HepG2 (cell line): ENCODE data around the gene FAM3C. TPM values are rescaled to one million over a fixed set of nuclear protein-coding genes. Genes with fewer than 3 reads are reported as not detected.

Experiments
- ATAC-seq: fragments of 200-7000 bp; cut with Tn5 transposase; 3 replicates; pipeline ENCODE4 v1.9.1; 2020; ENCODE audit warnings: mild to moderate bottlenecking, moderate library complexity
- BruUV-seq: library from RNA; stranded (reverse); fragments of 400-500 nt; replicated peaks from 2 replicates; lab custom pipeline; 2021; lab: Mats Ljungman, UMichigan
- CTCF ChIA-PET: fragments of 300-600 bp; formaldehyde crosslinking; extraction: SDS; loops from one replicate; lab custom pipeline; 2021; ENCODE audit warnings: low total read pairs, inconsistent platforms, low intra/inter-chr PET ratio; lab: Yijun Ruan, JAX
- POLR2A ChIA-PET: fragments of 350-600 bp; sonication (Branson Sonifier 250); formaldehyde crosslinking; loops from one replicate; lab custom pipeline; 2020; ENCODE audit warnings: antibody characterized with exemption, inconsistent platforms; lab: Yijun Ruan, JAX
- DNase-seq: peaks from one replicate; pipeline ENCODE4 v3.0.0-alpha.2; 2015; ENCODE audit warnings: low spot score
- FAIRE-seq: peaks from 3 replicates; lab custom pipeline; 2011; peaks lifted over from hg19 to GRCh38; lab: Jason Lieb, UNC
- H2AFZ ChIP-seq: one replicate; pipeline ENCODE4 v1.6.1; 2011; ENCODE audit warnings: low read length, inconsistent platforms
- H3K27ac ChIP-seq: fragments of 300-600 bp; 3 replicates; pipeline ENCODE4 v1.8.0; 2011; ENCODE audit warnings: mixed run types, mild to moderate bottlenecking, mixed read lengths, low read length, inconsistent platforms; ENCODE audit not compliant: insufficient read depth; ENCODE audit errors: extremely low read length
- H3K27me3 ChIP-seq, 2 experiments: fragments of 200-600 bp in 1 of 2; 2 replicates in 1 of 2; 3 replicates in 1 of 2; pipeline versions ENCODE4 v1.6.0 to v1.8.0; 2011; ENCODE audit warnings: low read length in 2 of 2, mild to moderate bottlenecking in 2 of 2, moderate library complexity in 2 of 2, inconsistent platforms in 1 of 2; ENCODE audit not compliant: insufficient read depth in 2 of 2, control insufficient read depth in 1 of 2
- H3K36me3 ChIP-seq, 2 experiments: fragments of 200-600 bp in 1 of 2; replicated peaks in 1 of 2; 2 replicates in 1 of 2; 3 replicates in 1 of 2; pipeline versions ENCODE4 v1.5.1 to v1.8.0; 2011; ENCODE audit warnings: low read length in 2 of 2, inconsistent platforms in 1 of 2; ENCODE audit not compliant: insufficient read depth in 2 of 2, control insufficient read depth in 1 of 2
- H3K4me1 ChIP-seq: 2 replicates; pipeline ENCODE4 v1.5.1; 2012; ENCODE audit warnings: low read length, inconsistent platforms; ENCODE audit not compliant: insufficient read depth
- H3K4me2 ChIP-seq: 2 replicates; pipeline ENCODE4 v1.6.0; 2011; ENCODE audit warnings: low read depth, low read length, inconsistent platforms
- H3K4me3 ChIP-seq, 3 experiments: fragments of 200-600 bp in 1 of 3; sonication (generic), shearing (Covaris generic) in 1 of 3; replicated peaks in 1 of 3; 2 replicates each; pipeline ENCODE4 v1.5.1; 2011 to 2016; ENCODE audit warnings: low read length in 3 of 3, inconsistent platforms in 2 of 3, low read depth in 2 of 3, mild to moderate bottlenecking in 2 of 3, control low read depth in 1 of 3, mixed read lengths in 1 of 3; ENCODE audit not compliant: insufficient read depth in 1 of 3
- H3K79me2 ChIP-seq: one replicate; pipeline ENCODE4 v1.6.1; 2011; ENCODE audit warnings: low read length, inconsistent platforms; ENCODE audit not compliant: insufficient read depth
- H3K9ac ChIP-seq: 2 replicates; pipeline ENCODE4 v1.6.0; 2011; ENCODE audit warnings: mild to moderate bottlenecking, low read depth, low read length, inconsistent platforms; ENCODE audit not compliant: insufficient read depth
- H3K9me3 ChIP-seq: 2 replicates; pipeline ENCODE4 v1.5.1; 2012; ENCODE audit warnings: mild to moderate bottlenecking, low read length
- H4K20me1 ChIP-seq: 2 replicates; pipeline ENCODE4 v1.6.0; 2011; ENCODE audit warnings: inconsistent platforms, mild to moderate bottlenecking, low read length, moderate library complexity; ENCODE audit not compliant: insufficient read depth
- ADNP ChIP-seq: sonication (generic); formaldehyde crosslinking; IDR thresholded peaks from 2 replicates; pipeline ENCODE4 v1.4.0; 2020; ENCODE audit warnings: missing genetic modification reagents
- FOXA1 ChIP-seq, 2 experiments: fragments of 450-650 bp in 1 of 2; sonication (generic) in 1 of 2; formaldehyde crosslinking in 1 of 2; IDR thresholded peaks; 2 replicates each; pipeline versions ENCODE4 v1.4.0 to v1.6.1; 2016 to 2020; ENCODE audit warnings: missing genetic modification reagents in 1 of 2
- GZF1 ChIP-seq: sonication (generic); formaldehyde crosslinking; IDR thresholded peaks from 2 replicates; pipeline ENCODE4 v1.5.1; 2020; ENCODE audit warnings: mild to moderate bottlenecking, missing genetic modification reagents
- HMGXB3 ChIP-seq: sonication (generic); formaldehyde crosslinking; IDR thresholded peaks from 2 replicates; pipeline ENCODE4 v1.4.0; 2020; ENCODE audit warnings: missing genetic modification reagents, borderline replicate concordance
- JUNB ChIP-seq: sonication (generic); formaldehyde crosslinking; IDR thresholded peaks from 2 replicates; pipeline ENCODE4 v1.8.0; 2022; ENCODE audit warnings: missing genetic modification reagents, mild to moderate bottlenecking, borderline replicate concordance
- NFE2 ChIP-seq: sonication (generic); formaldehyde crosslinking; IDR thresholded peaks from 2 replicates; pipeline ENCODE4 v1.4.0; 2020; ENCODE audit warnings: missing genetic modification reagents
- POGZ ChIP-seq: sonication (generic); formaldehyde crosslinking; IDR thresholded peaks from 2 replicates; pipeline ENCODE4 v1.4.0; 2020; ENCODE audit warnings: mild to moderate bottlenecking, missing genetic modification reagents
- SPEN ChIP-seq: sonication (generic); formaldehyde crosslinking; IDR thresholded peaks from 2 replicates; pipeline ENCODE4 v1.5.1; 2020; ENCODE audit warnings: low read depth, mild to moderate bottlenecking, missing genetic modification reagents
- SRSF4 ChIP-seq: fragments of 200-400 bp; formaldehyde crosslinking; IDR thresholded peaks from one replicate; pipeline ENCODE4 v1.6.1; 2018; ENCODE audit warnings: mild to moderate bottlenecking, low read depth, low read length, moderate library complexity; ENCODE audit not compliant: poor library complexity, severe bottlenecking
- TCF12 ChIP-seq, 2 experiments: fragments of 450-650 bp in 1 of 2; sonication (generic) in 1 of 2; formaldehyde crosslinking in 1 of 2; IDR thresholded peaks; 2 replicates each; pipeline versions ENCODE4 v1.6.1 to v1.8.0; 2017 to 2022; ENCODE audit warnings: antibody characterized with exemption in 1 of 2, mild to moderate bottlenecking in 1 of 2, missing genetic modification reagents in 1 of 2, moderate library complexity in 1 of 2
- TOPORS ChIP-seq: sonication (generic); formaldehyde crosslinking; IDR thresholded peaks from 2 replicates; pipeline ENCODE4 v1.8.0; 2023; ENCODE audit warnings: mild to moderate bottlenecking, missing genetic modification reagents
- ZBTB42 ChIP-seq: sonication (generic); formaldehyde crosslinking; IDR thresholded peaks from 2 replicates; pipeline ENCODE4 v1.5.0; 2020; ENCODE audit warnings: mild to moderate bottlenecking, missing genetic modification reagents
- ZIK1 ChIP-seq: sonication (generic); formaldehyde crosslinking; IDR thresholded peaks from 2 replicates; pipeline ENCODE4 v1.5.0; 2020; ENCODE audit warnings: mild to moderate bottlenecking, low read depth, missing genetic modification reagents, borderline replicate concordance
- ZNF329 ChIP-seq: sonication (generic); formaldehyde crosslinking; IDR thresholded peaks from 2 replicates; pipeline ENCODE4 v1.9.0; 2021; ENCODE audit warnings: low read depth, mild to moderate bottlenecking, missing genetic modification reagents
- ZNF343 ChIP-seq: sonication (generic); formaldehyde crosslinking; IDR thresholded peaks from 2 replicates; pipeline ENCODE4 v1.4.0; 2020; ENCODE audit warnings: mild to moderate bottlenecking, missing genetic modification reagents
- ZNF891 ChIP-seq: sonication (generic); formaldehyde crosslinking; IDR thresholded peaks from 2 replicates; pipeline ENCODE4 v1.5.0; 2020; ENCODE audit warnings: mild to moderate bottlenecking, missing genetic modification reagents
- WGBS: methylation state at CpG from one replicate; pipeline ENCODE4 v1.1.6; 2017; ENCODE audit warnings: low lambda C conversion rate; 5-methylcytosine and 5-hydroxymethylcytosine counted together
- in situ Hi-C: cut with HindIII; loops from 2 replicates; pipeline ENCODE4 v1.10.0; 2017; ENCODE audit warnings: low pct_unique_long_range_greater_than_20kb; ENCODE audit not compliant: extremely low pct_ligation_motif_present
- intact Hi-C: fragments of 100-400 bp; cut with micrococcal nuclease; formaldehyde crosslinking; loops from one replicate; pipeline ENCODE4 v1.10.0; 2022; ENCODE audit not compliant: unreplicated experiment
- polyA plus RNA-seq, 8 experiments: library from polyadenylated mRNA; depleted of rRNA in 3 of 8; stranded (reverse) in 7 of 8; unstranded in 1 of 8; fragments of >200 nt; fragmentation: Illumina TruSeq in 4 of 8; extraction: Trizol in 4 of 8; gene quantifications; 2 replicates each; pipeline versions ENCODE4 v1.2.1 to v1.2.3, GENCODE V29; 2011 to 2016; ENCODE audit warnings: low read depth in 4 of 8, missing spikeins in 1 of 8, mixed read lengths in 1 of 8; ENCODE audit not compliant: insufficient read depth in 1 of 8
- total RNA-seq, 5 experiments: library from RNA; depleted of rRNA; stranded (reverse); fragments of >200 nt; fragmentation: Illumina TruSeq; extraction: Trizol; gene quantifications; 2 replicates each; pipeline ENCODE4 v1.2.3, GENCODE V29; 2016; ENCODE audit warnings: low read depth in 1 of 5

The FAM3C gene
- total and polyA plus RNA-seq, 2 of the 13 experiments (the other 11 are each of a cell fraction or from before 2014, with no cell fraction given) = 14.6 to 16.0 TPM

- POLR2A ChIA-PET = no interaction called here
- in situ Hi-C loops = no loop called here
- H3K4me3 ChIP-seq = no peak overlapping the region
- FAIRE-seq (no peak), DNase-seq (no peak), ATAC-seq (no peak)
- no peaks in the 10 kb centered on the region for H3K27me3 ChIP-seq
- peaks cover 5% of the 10 kb centered on the region; the same call in 1 of the 2 replicates for H3K4me1 ChIP-seq
- WGBS = 61% methylated on average over 7 of the region's 7 CpGs
- no peak overlapping the region for H2AFZ ChIP-seq
- H3K9ac ChIP-seq = no peak overlapping the region
- no TSS peak for BruUV-seq
- no peaks in the 10 kb centered on the region for H4K20me1 ChIP-seq
- intact Hi-C loops = loop anchor here (5.0 kb wide), 1 partner anchor 39 kb away; the partner anchor contains the start of gene FAM3C
- CTCF ChIA-PET = no interaction called here
- no peak overlapping the region for H3K4me2 ChIP-seq
- no peak overlapping the region for H3K27ac ChIP-seq
- H3K79me2 ChIP-seq = no peaks in the 10 kb centered on the region
- H3K36me3 ChIP-seq = no peaks in the 10 kb centered on the region
- no peaks in the 10 kb centered on the region for H3K9me3 ChIP-seq
- TF ChIP-seq ZBTB42 (no peak), JUNB (no peak), SRSF4 (no peak), POGZ (no peak), NFE2 (CRISPR knock-in tag) (no peak)
These were observed 40.6 kb upstream of the FAM3C start for GRCh38 chr7:121436688-121437087.

- Histone ChIP-seq H3K4me1 (peaks cover 5% of the 10 kb centered on the region; the same call in 1 of the 2 replicates), H3K4me2 (no peak overlapping the region), H3K9ac (no peak overlapping the region), H3K27me3 (no peaks in the 10 kb centered on the region), H3K9me3 (no peaks in the 10 kb centered on the region), H4K20me1 (no peaks in the 10 kb centered on the region), H3K4me3 (no peak overlapping the region), H2AFZ (no peak overlapping the region), H3K36me3 (no peaks in the 10 kb centered on the region), H3K79me2 (no peaks in the 10 kb centered on the region), H3K27ac (no peak overlapping the region)
- BruUV-seq = no TSS peak
- no peak for ATAC-seq
- intact Hi-C loops (loop anchor here (5.0 kb wide), 1 partner anchor 39 kb away; the partner anchor contains the start of gene FAM3C), in situ Hi-C loops (no loop called here)
- CTCF ChIA-PET = no interaction called here
- FAIRE-seq = no peak
- 93% methylated on average over 1 of the region's 1 CpG for WGBS
- DNase-seq = no peak
- POLR2A ChIA-PET = no interaction called here
- TF ChIP-seq FOXA1 (IDR thresholded peaks at IDR 0.05) (no peak), FOXA1 (CRISPR knock-in tag; IDR thresholded peaks at IDR 0.05) (no peak), TCF12 (IDR thresholded peaks at IDR 0.05) (no peak), TCF12 (CRISPR knock-in tag; IDR thresholded peaks at IDR 0.05) (no peak), ZNF329 (CRISPR knock-in tag) (no peak), GZF1 (CRISPR knock-in tag) (no peak), ZNF343 (CRISPR knock-in tag) (no peak), SPEN (CRISPR knock-in tag) (no peak), ZIK1 (CRISPR knock-in tag) (no peak), TOPORS (no peak), ADNP (CRISPR knock-in tag) (no peak), HMGXB3 (CRISPR knock-in tag) (no peak), ZNF891 (CRISPR knock-in tag) (no peak)
These were observed 40.0 kb upstream of the FAM3C start for GRCh38 chr7:121436136-121436535.
